ENCODE results near the gene CD3G. TPM values are rescaled to one million over a fixed set of nuclear protein-coding genes. Genes with fewer than 3 reads are reported as not detected.

Gene CD3G
- total RNA-seq, 1 donor from 2014 or later, result not detected

- Histone ChIP-seq H3K4me2 (peak overlapping the region; percentile 66), H3K27ac (no peak overlapping the region), H3K4me3 (no peak overlapping the region), H3K36me3 (no peaks in the 10 kb centered on the region), H2AFZ (replicated peaks) (peak overlapping the region; percentile 96), H3K9ac (no peak overlapping the region), H3K9me3 (ENCODE audit: low read depth) (no peaks in the 10 kb centered on the region), H3F3A (ENCODE audit: low read depth) (peaks cover 24% of the 10 kb centered on the region), H3K4me1 (peaks cover 25% of the 10 kb centered on the region), H3K79me2 (ENCODE audit: low read depth) (no peaks in the 10 kb centered on the region), H4K20me1 (ENCODE audit: low read depth) (no peaks in the 10 kb centered on the region), H3K27me3 (no peaks in the 10 kb centered on the region)
- Mint-ChIP-seq H3K27me3 (ENCODE audit: insufficient read depth, low read depth) (peaks cover 13% of the 10 kb centered on the region), H3K4me3 (no peak overlapping the region), H3K9me3 (peaks cover 4% of the 10 kb centered on the region), H3K27ac (no peak overlapping the region), H3K36me3 (no peaks in the 10 kb centered on the region), H3K4me1 (peaks cover 33% of the 10 kb centered on the region)
- no peak for TF ChIP-seq CTCF (IDR thresholded peaks at IDR 0.05)
- no peak for TF ChIP-seq EZH2phosphoT487 (IDR thresholded peaks at IDR 0.05)
- TF ChIP-seq EZH2 (IDR thresholded peaks at IDR 0.05), result no peak
- DNase-seq (ENCODE audit: low spot score), result no peak
These were observed 29.1 kb upstream of the CD3G start for GRCh38 chr11:118314988-118315411.

- H3K9ac ChIP-seq, result no peak overlapping the region
- H3K4me3 Mint-ChIP-seq, result no peak overlapping the region
These were observed 26.0 kb upstream of the CD3G start for GRCh38 chr11:118318124-118318523.

GRCh38 chr11:118318581-118319336 lies 25.4 kb upstream of the CD3G start:
- Histone ChIP-seq H3K27ac (no peak overlapping the region), H3K27me3 (no peaks in the 10 kb centered on the region), H3K36me3 (no peaks in the 10 kb centered on the region), H3K9me3 (ENCODE audit: low read depth) (no peaks in the 10 kb centered on the region), H3K4me1 (peaks cover 25% of the 10 kb centered on the region), H3K9ac (no peak overlapping the region), H3K4me2 (no peak overlapping the region), H3K79me2 (ENCODE audit: low read depth) (no peaks in the 10 kb centered on the region), H4K20me1 (ENCODE audit: low read depth) (no peaks in the 10 kb centered on the region), H3F3A (ENCODE audit: low read depth) (peaks cover 24% of the 10 kb centered on the region), H3K4me3 (no peak overlapping the region), H2AFZ (replicated peaks) (no peak overlapping the region)
- TF ChIP-seq EZH2 (IDR thresholded peaks at IDR 0.05) (no peak), EZH2phosphoT487 (IDR thresholded peaks at IDR 0.05) (no peak), CTCF (IDR thresholded peaks at IDR 0.05) (no peak)
- Mint-ChIP-seq H3K36me3 (no peaks in the 10 kb centered on the region), H3K27ac (no peak overlapping the region), H3K4me1 (peaks cover 31% of the 10 kb centered on the region), H3K9me3 (peaks cover 3% of the 10 kb centered on the region), H3K4me3 (no peak overlapping the region), H3K27me3 (ENCODE audit: insufficient read depth, low read depth) (peaks cover 10% of the 10 kb centered on the region)
- DNase-seq (ENCODE audit: low spot score), result no peak

More at GRCh38 chr11:118318124-118318523, 26.0 kb upstream of the CD3G start:
- H2AFZ ChIP-seq (replicated peaks), result no peak overlapping the region
- DNase-seq (ENCODE audit: low spot score), result no peak
- H4K20me1 ChIP-seq (ENCODE audit: low read depth), result no peaks in the 10 kb centered on the region
- H3K9me3 ChIP-seq (ENCODE audit: low read depth), result no peaks in the 10 kb centered on the region
- no peak for TF ChIP-seq EZH2 (IDR thresholded peaks at IDR 0.05)
- no peak for TF ChIP-seq CTCF (IDR thresholded peaks at IDR 0.05)
- no peak for TF ChIP-seq EZH2phosphoT487 (IDR thresholded peaks at IDR 0.05)
- Mint-ChIP-seq H3K27ac (no peak overlapping the region), H3K9me3 (peaks cover 4% of the 10 kb centered on the region), H3K36me3 (no peaks in the 10 kb centered on the region), H3K4me1 (peaks cover 33% of the 10 kb centered on the region), H3K27me3 (ENCODE audit: insufficient read depth, low read depth) (peaks cover 10% of the 10 kb centered on the region)
- H3K4me1 ChIP-seq, result peaks cover 25% of the 10 kb centered on the region
- no peak overlapping the region for H3K4me2 ChIP-seq
- no peak overlapping the region for H3K27ac ChIP-seq
- H3K27me3 ChIP-seq, result no peaks in the 10 kb centered on the region
- peaks cover 24% of the 10 kb centered on the region for H3F3A ChIP-seq (ENCODE audit: low read depth)
- H3K79me2 ChIP-seq (ENCODE audit: low read depth), result no peaks in the 10 kb centered on the region
- no peak overlapping the region for H3K4me3 ChIP-seq
- H3K36me3 ChIP-seq, result no peaks in the 10 kb centered on the region
